GM12873 (cell line): Measurements from ENCODE around the gene SLIT3.

Experiments
- CTCF ChIP-seq: IDR thresholded peaks from 2 replicates; pipeline ENCODE4 v1.5.1; 2012; ENCODE audit warnings: low read depth, mild to moderate bottlenecking, moderate library complexity, low read length, control low read depth; ENCODE audit not compliant: insufficient read depth; ENCODE audit errors: missing control alignments

SLIT3 gene

DNA sequence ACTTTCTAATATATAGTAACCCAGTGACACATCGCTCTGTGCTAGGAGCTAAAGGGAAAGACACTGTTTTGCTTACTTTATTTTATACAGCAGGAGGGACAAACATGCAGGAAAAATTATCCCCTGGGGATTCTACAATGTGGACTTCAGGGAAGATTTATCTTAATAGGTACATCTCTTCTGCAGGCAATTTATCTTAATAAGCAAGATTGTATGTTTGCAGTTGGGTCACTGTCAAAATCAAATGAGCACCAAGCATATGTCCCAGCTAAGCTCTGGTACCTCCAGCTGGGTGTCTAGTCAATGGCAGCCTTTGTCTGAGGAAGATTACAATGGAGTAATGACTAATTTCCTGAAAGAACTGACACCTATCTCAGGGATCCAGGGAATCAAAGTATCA is 411.9 kb downstream of the SLIT3 start:
- TF ChIP-seq CTCF, result no peak

GRCh38 chr5:168887931-168888330 is 413.0 kb downstream of the SLIT3 start:
- TF ChIP-seq CTCF, result no peak

DNA sequence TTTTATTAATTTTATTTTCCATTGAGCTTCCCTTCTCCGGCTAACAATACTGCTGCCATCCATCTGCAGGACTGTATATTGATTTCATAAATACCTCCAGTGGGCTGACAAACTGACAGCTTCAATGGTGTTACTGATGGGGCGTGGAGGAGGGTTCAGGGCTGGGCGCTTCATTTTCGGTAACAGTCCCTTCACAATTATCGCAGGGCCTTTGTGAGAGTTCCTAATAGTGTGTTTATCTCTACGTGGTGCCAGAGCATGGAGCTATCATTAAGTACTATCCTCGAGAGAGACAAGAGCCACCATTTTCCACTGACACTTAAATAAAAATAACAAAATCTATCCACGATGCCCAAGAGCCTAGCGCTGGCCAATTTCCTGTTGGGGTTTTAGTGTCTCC is 414.8 kb downstream of the SLIT3 start:
- no peak for TF ChIP-seq CTCF

DNA sequence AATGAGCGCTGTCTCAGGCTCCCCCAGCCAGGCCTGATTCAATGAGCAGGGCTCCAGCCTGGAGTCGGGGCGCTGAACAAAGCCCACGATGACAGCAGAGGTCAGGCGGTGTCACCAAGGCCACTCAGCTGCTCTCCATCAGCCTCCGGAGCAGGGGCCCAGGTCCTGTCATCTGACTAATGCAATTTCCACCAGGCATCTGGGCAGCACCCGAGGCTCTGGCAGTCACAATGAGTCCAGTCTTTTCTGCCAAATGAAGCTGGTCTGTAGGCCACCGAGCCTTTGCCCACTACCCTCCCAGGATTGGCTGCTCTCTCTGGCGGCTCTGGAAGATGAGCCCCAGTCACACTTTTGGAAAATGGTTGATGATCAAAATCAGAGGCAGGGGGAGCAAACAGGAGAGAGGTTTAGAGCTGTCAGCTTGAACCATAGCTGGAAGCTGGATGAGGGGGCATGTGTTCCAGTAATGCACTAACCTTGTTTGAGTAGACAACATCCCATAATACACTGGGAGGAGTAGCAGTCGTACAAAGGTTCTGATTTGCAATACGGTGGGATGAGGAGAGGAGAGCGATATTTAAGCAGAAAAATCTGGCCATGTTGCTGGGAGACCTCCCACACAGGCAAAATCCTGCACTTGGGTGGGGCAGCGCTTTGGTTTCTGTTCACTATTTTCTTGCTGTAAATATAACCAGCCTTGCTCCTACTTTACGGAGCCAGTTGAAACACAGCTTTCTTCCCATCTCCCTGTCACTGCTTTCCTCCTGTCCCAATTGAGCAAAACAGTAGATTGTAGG is 415.4 kb downstream of the SLIT3 start:
- no peak for TF ChIP-seq CTCF

DNA sequence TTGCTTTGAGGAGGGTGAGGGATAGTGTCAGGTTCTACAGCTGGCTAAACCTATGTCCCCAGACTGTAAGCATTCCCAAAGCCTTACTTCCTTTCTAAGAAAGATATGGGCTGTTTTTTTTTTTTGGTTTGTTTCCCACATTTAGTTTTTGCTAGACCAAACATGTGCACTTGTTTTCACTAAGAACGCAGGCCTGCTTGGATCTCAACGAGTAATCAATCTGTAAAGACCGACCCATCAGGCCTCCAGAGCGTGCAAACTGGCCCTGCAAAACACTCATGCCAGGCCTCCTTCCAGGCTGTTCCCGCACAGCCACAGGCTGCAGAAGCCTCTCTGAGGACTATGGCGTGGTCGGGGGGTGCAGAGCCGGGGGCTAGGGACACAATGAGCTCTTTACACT is 416.9 kb downstream of the SLIT3 start:
- TF ChIP-seq CTCF, result no peak

- no peak for TF ChIP-seq CTCF
These were observed 417.6 kb downstream of the SLIT3 start for GRCh38 chr5:168883281-168883741.

DNA sequence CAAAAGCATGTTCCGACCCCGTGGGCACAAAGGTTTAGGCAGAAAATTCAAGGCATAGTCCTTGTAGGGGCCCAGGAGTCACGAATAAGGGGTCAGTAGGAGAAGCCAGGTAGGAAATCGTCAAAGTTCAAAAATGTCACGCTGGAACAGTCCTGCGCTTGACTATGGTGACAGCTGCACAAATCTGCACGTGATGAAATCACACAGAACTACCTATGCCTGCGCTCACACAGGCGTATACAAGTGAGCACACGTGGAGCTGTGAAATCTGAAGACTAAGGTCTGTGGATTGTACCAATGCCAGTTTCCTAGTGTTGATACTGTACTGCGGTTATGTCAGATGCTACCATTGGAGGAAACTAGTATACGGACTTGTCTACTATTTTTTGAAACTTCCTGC is 418.7 kb downstream of the SLIT3 start:
- no peak for TF ChIP-seq CTCF
